H1 (cell line): ENCODE results near the gene MYBPHL. TPM values are rescaled to one million over a fixed set of nuclear protein-coding genes. Genes with fewer than 3 reads are reported as not detected.

Experiments
- CTCF ChIA-PET: fragments of 300-600 bp; sonication (Branson Sonifier 250); formaldehyde crosslinking; loops from one replicate; lab custom pipeline; 2021; ENCODE audit not compliant: partially characterized antibody; lab: Charles Lee
- POLR2A ChIA-PET: fragments of 300-600 bp; sonication (Branson Sonifier 250); formaldehyde crosslinking; loops from one replicate; lab custom pipeline; 2021; ENCODE audit warnings: inconsistent platforms; ENCODE audit not compliant: partially characterized antibody; lab: Charles Lee
- DNase-seq, 2 experiments: peaks; one replicate each; pipeline versions ENCODE4 v3.0.0 to v3.0.0-alpha.2; 2010 to 2022; ENCODE audit warnings: low spot score in 2 of 2, low read depth in 1 of 2, mixed read lengths in 1 of 2
- FAIRE-seq: peaks from 2 replicates; lab custom pipeline; 2011; peaks lifted over from hg19 to GRCh38; lab: Jason Lieb, UNC
- H2AFZ ChIP-seq: 2 replicates; pipeline ENCODE4 v1.8.1; 2012; ENCODE audit warnings: low read length, inconsistent platforms
- H2AK5ac ChIP-seq: 2 replicates; pipeline ENCODE4 v1.6.1; 2013; ENCODE audit warnings: low read depth, low read length
- H2BK120ac ChIP-seq: replicated peaks from 2 replicates; pipeline ENCODE3; 2013; ENCODE audit warnings: low read depth, low read length, inconsistent platforms
- H2BK12ac ChIP-seq: 2 replicates; pipeline ENCODE4 v1.6.1; 2013; ENCODE audit warnings: low read depth, low read length
- H2BK15ac ChIP-seq: 2 replicates; pipeline ENCODE4 v1.6.1; 2013; ENCODE audit warnings: low read length
- H2BK20ac ChIP-seq: 2 replicates; pipeline ENCODE4 v1.6.1; 2013; ENCODE audit warnings: low read length
- H2BK5ac ChIP-seq: 2 replicates; pipeline ENCODE4 v1.6.1; 2013; ENCODE audit warnings: low read depth, low read length
- H3K14ac ChIP-seq: 2 replicates; pipeline ENCODE4 v1.6.1; 2013; ENCODE audit warnings: inconsistent platforms; ENCODE audit not compliant: insufficient read length
- H3K18ac ChIP-seq: 2 replicates; pipeline ENCODE4 v1.6.1; 2013; ENCODE audit warnings: low read length; ENCODE audit errors: extremely low read depth
- H3K23ac ChIP-seq: 2 replicates; pipeline ENCODE4 v1.6.1; 2013; ENCODE audit warnings: inconsistent platforms; ENCODE audit not compliant: insufficient read length
- H3K23me2 ChIP-seq: 2 replicates; pipeline ENCODE4 v1.6.1; 2013; ENCODE audit warnings: low read depth, low read length
- H3K27ac ChIP-seq: 2 replicates; pipeline ENCODE4 v1.6.1; 2011; ENCODE audit warnings: low read depth, low read length, inconsistent platforms
- H3K27me3 ChIP-seq, 4 experiments: replicated peaks in 1 of 4; 1 replicate in 1 of 4; 2 replicates in 3 of 4; pipeline versions ENCODE4 v1.6.1 to v1.8.1; 2011 to 2013; ENCODE audit warnings: low read length in 3 of 4, mild to moderate bottlenecking in 3 of 4, inconsistent platforms in 2 of 4, mixed read lengths in 2 of 4, moderate library complexity in 1 of 4; ENCODE audit not compliant: control insufficient read depth in 3 of 4, insufficient read depth in 3 of 4; ENCODE audit errors: extremely low read depth in 1 of 4
- H3K36me3 ChIP-seq, 4 experiments: 2 replicates each; pipeline versions ENCODE4 v1.6.1 to v1.8.1; 2011 to 2013; ENCODE audit warnings: mild to moderate bottlenecking in 4 of 4, low read length in 3 of 4, moderate library complexity in 2 of 4, control low read depth in 1 of 4, inconsistent platforms in 1 of 4; ENCODE audit not compliant: insufficient read depth in 4 of 4, control insufficient read depth in 2 of 4
- H3K4ac ChIP-seq: replicated peaks from 2 replicates; pipeline ENCODE3; 2013; ENCODE audit warnings: low read length, low read depth, mixed read lengths, inconsistent platforms; ENCODE audit not compliant: insufficient read length
- H3K4me1 ChIP-seq, 4 experiments: replicated peaks in 1 of 4; 1 replicate in 1 of 4; 2 replicates in 3 of 4; pipeline versions ENCODE4 v1.6.1 to v1.8.1; 2011 to 2013; ENCODE audit warnings: low read length in 3 of 4, inconsistent platforms in 2 of 4, mixed read lengths in 1 of 4; ENCODE audit not compliant: insufficient read depth in 4 of 4, control insufficient read depth in 3 of 4
- H3K4me2 ChIP-seq, 2 experiments: 2 replicates each; pipeline versions ENCODE4 v1.6.1 to v1.8.1; 2011 to 2013; ENCODE audit warnings: low read depth in 2 of 2, low read length in 2 of 2, control low read depth in 1 of 2, inconsistent platforms in 1 of 2, mild to moderate bottlenecking in 1 of 2; ENCODE audit not compliant: insufficient read depth in 1 of 2
- H3K4me3 ChIP-seq, 4 experiments: fragments of 200-600, 300-600 bp in 1 of 4; sonication (generic), shearing (Covaris generic), sonication (Bioruptor Twin) in 1 of 4; 2 replicates each; pipeline versions ENCODE4 v1.5.1 to v1.8.1; 2011 to 2016; ENCODE audit warnings: low read length in 4 of 4, low read depth in 3 of 4, control low read depth in 2 of 4, inconsistent platforms in 2 of 4, mild to moderate bottlenecking in 2 of 4, mixed read lengths in 1 of 4, moderate library complexity in 1 of 4; ENCODE audit not compliant: insufficient read depth in 2 of 4; ENCODE audit errors: extremely low read depth in 1 of 4
- H3K56ac ChIP-seq: replicated peaks from 2 replicates; pipeline ENCODE3; 2013; ENCODE audit warnings: low read depth, mild to moderate bottlenecking, mixed read lengths, low read length, inconsistent platforms; ENCODE audit not compliant: insufficient read length
- H3K79me1 ChIP-seq: 2 replicates; pipeline ENCODE4 v1.6.1; 2013; ENCODE audit warnings: low read depth, low read length, control low read depth
- H3K79me2 ChIP-seq, 2 experiments: 2 replicates each; pipeline versions ENCODE4 v1.6.1 to v1.8.1; 2012 to 2013; ENCODE audit warnings: low read length in 2 of 2, mild to moderate bottlenecking in 2 of 2, inconsistent platforms in 1 of 2; ENCODE audit not compliant: insufficient read depth in 2 of 2, control insufficient read depth in 1 of 2
- H3K9ac ChIP-seq, 4 experiments: replicated peaks in 1 of 4; 1 replicate in 1 of 4; 2 replicates in 3 of 4; pipeline versions ENCODE4 v1.6.1 to v1.8.1; 2011 to 2013; ENCODE audit warnings: low read depth in 3 of 4, low read length in 3 of 4, control low read depth in 2 of 4, mild to moderate bottlenecking in 2 of 4, moderate library complexity in 2 of 4, inconsistent platforms in 1 of 4; ENCODE audit errors: extremely low read depth in 1 of 4
- H3K9me3 ChIP-seq, 2 experiments: 2 replicates each; pipeline versions ENCODE4 v1.6.1 to v1.8.1; 2012 to 2013; ENCODE audit warnings: mild to moderate bottlenecking in 2 of 2, moderate library complexity in 2 of 2, control low read depth in 1 of 2, inconsistent platforms in 1 of 2, low read depth in 1 of 2, low read length in 1 of 2, mixed read lengths in 1 of 2; ENCODE audit not compliant: insufficient read depth in 2 of 2
- H4K20me1 ChIP-seq, 2 experiments: replicated peaks in 1 of 2; 2 replicates each; pipeline versions ENCODE3 to v1.8.1; 2011 to 2013; ENCODE audit warnings: inconsistent platforms in 2 of 2, low read length in 2 of 2, mild to moderate bottlenecking in 1 of 2; ENCODE audit not compliant: insufficient read depth in 2 of 2, control insufficient read depth in 1 of 2
- H4K5ac ChIP-seq: 2 replicates; pipeline ENCODE4 v1.6.1; 2013; ENCODE audit warnings: low read length, low read depth, mixed read lengths, inconsistent platforms; ENCODE audit not compliant: insufficient read length
- H4K8ac ChIP-seq: 2 replicates; pipeline ENCODE4 v1.8.0; 2013; ENCODE audit warnings: mild to moderate bottlenecking, moderate library complexity, low read length, inconsistent platforms; ENCODE audit not compliant: insufficient read depth; ENCODE audit errors: extremely low read depth
- H4K91ac ChIP-seq: replicated peaks from 2 replicates; pipeline ENCODE3; 2013; ENCODE audit warnings: low read length, mixed read lengths, inconsistent platforms; ENCODE audit not compliant: insufficient read length
- EGR1 ChIP-seq: IDR thresholded peaks from 2 replicates; pipeline ENCODE4 v1.6.1; 2011; ENCODE audit warnings: low read depth, low read length, borderline replicate concordance
- EP300 ChIP-seq, 2 experiments: IDR thresholded peaks; 1 replicate in 1 of 2; 2 replicates in 1 of 2; pipeline ENCODE4 v1.6.1; 2011 to 2012; ENCODE audit warnings: low read depth in 2 of 2, low read length in 2 of 2, mild to moderate bottlenecking in 2 of 2, borderline replicate concordance in 1 of 2, inconsistent platforms in 1 of 2, moderate library complexity in 1 of 2
- EZH2 ChIP-seq: fragments of 200-600 bp; sonication (generic); IDR thresholded peaks from 2 replicates; pipeline ENCODE4 v1.7.1; 2012; ENCODE audit warnings: low read depth, mild to moderate bottlenecking, moderate library complexity, low read length, inconsistent platforms; ENCODE audit not compliant: severe bottlenecking
- FOSL1 ChIP-seq: IDR thresholded peaks from 2 replicates; pipeline ENCODE4 v1.6.1; 2011; ENCODE audit warnings: mild to moderate bottlenecking, low read depth, low read length, moderate library complexity; ENCODE audit not compliant: insufficient read depth
- JUND ChIP-seq: IDR thresholded peaks from 2 replicates; pipeline ENCODE4 v1.6.1; 2011; ENCODE audit warnings: mild to moderate bottlenecking, improper control_type of control experiment, low read length
- RFX5 ChIP-seq: IDR thresholded peaks from 2 replicates; pipeline ENCODE4 v1.6.1; 2011; ENCODE audit warnings: low read depth, low read length, improper control_type of control experiment, borderline replicate concordance
- SP1 ChIP-seq: IDR thresholded peaks from 2 replicates; pipeline ENCODE4 v1.6.1; 2011; ENCODE audit warnings: low read depth, low read length
- YY1 ChIP-seq: IDR thresholded peaks from 2 replicates; pipeline ENCODE4 v1.6.1; 2011; ENCODE audit warnings: low read depth, mild to moderate bottlenecking, low read length
- WGBS, 2 experiments: shearing (Covaris generic) in 1 of 2; methylation state at CpG; one replicate each; pipeline versions ENCODE4 v1.1.6 to v1.1.7; 2013 to 2015; ENCODE audit warnings: low lambda C conversion rate in 2 of 2, mixed read lengths in 2 of 2, inconsistent platforms in 1 of 2, low coverage in 1 of 2, missing lambda C conversion rate in 1 of 2; ENCODE audit not compliant: insufficient replicate concordance in 2 of 2, insufficient coverage in 1 of 2, insufficient read length in 1 of 2; ENCODE audit errors: extremely low coverage in 1 of 2, missing lambda C conversion rate in 1 of 2; 5-methylcytosine and 5-hydroxymethylcytosine counted together
- polyA plus RNA-seq, 7 experiments: library from polyadenylated mRNA; depleted of rRNA in 3 of 7; stranded (reverse) in 5 of 7; unstranded in 2 of 7; fragments of >200 nt in 5 of 7; fragments of 200-250 nt in 2 of 7; gene quantifications; 1 replicate in 5 of 7; 2 replicates in 1 of 7; 4 replicates in 1 of 7; pipeline versions ENCODE4 v1.2.1 to v1.2.3, GENCODE V29; 2011 to 2013; ENCODE audit warnings: missing spikeins in 2 of 7, mixed read lengths in 2 of 7
- total RNA-seq: library from RNA; stranded (reverse); fragmentation: NEBNext Ultra II Directional; extraction: Animal tissue kit (Norgen Biotek cat#: 25700); gene quantifications from 2 replicates; pipeline ENCODE4 v1.2.1, GENCODE V29; 2021
- TF ChIP-seq, protein P1 (sequence below), 3 experiments: IDR thresholded peaks; 1 replicate in 2 of 3; 2 replicates in 1 of 3; pipeline versions ENCODE4 v1.5.1 to v1.6.1; 2011; ENCODE audit warnings: low read length in 3 of 3, mild to moderate bottlenecking in 3 of 3, inconsistent platforms in 2 of 3, low read depth in 1 of 3, moderate library complexity in 1 of 3; ENCODE audit not compliant: insufficient read depth in 1 of 3; ENCODE audit errors: control extremely low read depth in 1 of 3

The MYBPHL gene
- total and polyA plus RNA-seq, 2 of the 8 experiments (the other 6 are each of a cell fraction or from before 2014, with no cell fraction given) = 0.24 to 0.30 TPM

DNA sequence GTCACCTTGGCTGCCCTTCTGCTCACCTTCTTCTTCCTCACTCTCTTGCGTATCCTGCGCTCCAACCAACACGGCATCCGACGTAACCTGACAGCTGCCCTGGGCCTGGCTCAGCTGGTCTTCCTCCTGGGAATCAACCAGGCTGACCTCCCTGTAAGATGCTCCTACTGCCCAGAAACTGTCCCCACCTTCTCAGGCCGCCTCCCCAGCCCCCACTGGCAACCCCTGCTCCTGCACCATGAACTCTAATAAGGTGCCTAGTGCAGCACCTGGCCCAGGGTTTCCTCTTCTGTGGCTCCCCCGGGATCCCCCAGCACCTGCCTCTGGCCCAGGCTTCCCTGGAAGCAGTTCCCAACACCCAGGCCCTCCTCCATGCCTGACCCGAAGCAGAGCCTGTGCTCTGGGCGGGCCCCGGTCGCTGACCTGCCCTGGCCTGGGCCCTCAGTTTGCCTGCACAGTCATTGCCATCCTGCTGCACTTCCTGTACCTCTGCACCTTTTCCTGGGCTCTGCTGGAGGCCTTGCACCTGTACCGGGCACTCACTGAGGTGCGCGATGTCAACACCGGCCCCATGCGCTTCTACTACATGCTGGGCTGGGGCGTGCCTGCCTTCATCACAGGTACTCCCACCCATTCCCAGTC lies 36.7 kb downstream of the MYBPHL start:
- Histone ChIP-seq H3K27ac (no peak overlapping the region), H3K4me2 (no peak overlapping the region), H4K20me1 (peaks cover 0 to 10% of the 10 kb centered on the region in 2 experiments), H3K23ac (no peak overlapping the region), H3K4ac (no peak overlapping the region), H2BK12ac (no peak overlapping the region), H3K18ac (no peak overlapping the region), H3K9ac (no peak overlapping the region), H2BK20ac (no peak overlapping the region), H3K4me3 (no peak overlapping the region), H3K79me2 (no peaks in the 10 kb centered on the region), H2AK5ac (no peak overlapping the region), H3K56ac (no peak overlapping the region), H2BK15ac (no peak overlapping the region), H2BK120ac (no peak overlapping the region), H4K91ac (no peak overlapping the region), H2BK5ac (no peak overlapping the region; the same call in 1 of the 2 replicates), H3K9me3 (no peaks in the 10 kb centered on the region), H4K5ac (no peak overlapping the region), H3K14ac (no peak overlapping the region), H3K79me1 (no peaks in the 10 kb centered on the region), H3K4me1 (peaks cover 0 to 5% (median 1%) of the 10 kb centered on the region in 4 experiments; a peak in 3 of 7 replicates), H3K36me3 (peaks cover 9 to 26% (median 18%) of the 10 kb centered on the region in 4 experiments; a peak in 5 of 8 replicates), H3K23me2 (no peaks in the 10 kb centered on the region), H4K8ac (no peak overlapping the region), H2AFZ (no peak overlapping the region), H3K27me3 (no peaks in the 10 kb centered on the region)
- 88% methylated on average over 17 of the region's 17 CpGs; no CpG with 5 or more reads in 1 of the 2 experiments for WGBS, 2 experiments
- no peak for DNase-seq
- ChIA-PET POLR2A (interaction anchor here (1.2 kb wide), 1 partner anchor 23 kb away, joined by 3 read pairs; no protein-coding TSS in a partner anchor), CTCF (interaction anchor here (1.1 to 2.4 kb wide), 4 partner anchors 7 to 128 kb away, joined by 3 to 11 read pairs (median 5); partner anchors contain the start of gene SORT1)
- FAIRE-seq = no peak
- TF ChIP-seq EGR1 = no peak
- TF ChIP-seq RFX5 = no peak
- TF ChIP-seq YY1 = no peak
- TF ChIP-seq, protein P1, sequence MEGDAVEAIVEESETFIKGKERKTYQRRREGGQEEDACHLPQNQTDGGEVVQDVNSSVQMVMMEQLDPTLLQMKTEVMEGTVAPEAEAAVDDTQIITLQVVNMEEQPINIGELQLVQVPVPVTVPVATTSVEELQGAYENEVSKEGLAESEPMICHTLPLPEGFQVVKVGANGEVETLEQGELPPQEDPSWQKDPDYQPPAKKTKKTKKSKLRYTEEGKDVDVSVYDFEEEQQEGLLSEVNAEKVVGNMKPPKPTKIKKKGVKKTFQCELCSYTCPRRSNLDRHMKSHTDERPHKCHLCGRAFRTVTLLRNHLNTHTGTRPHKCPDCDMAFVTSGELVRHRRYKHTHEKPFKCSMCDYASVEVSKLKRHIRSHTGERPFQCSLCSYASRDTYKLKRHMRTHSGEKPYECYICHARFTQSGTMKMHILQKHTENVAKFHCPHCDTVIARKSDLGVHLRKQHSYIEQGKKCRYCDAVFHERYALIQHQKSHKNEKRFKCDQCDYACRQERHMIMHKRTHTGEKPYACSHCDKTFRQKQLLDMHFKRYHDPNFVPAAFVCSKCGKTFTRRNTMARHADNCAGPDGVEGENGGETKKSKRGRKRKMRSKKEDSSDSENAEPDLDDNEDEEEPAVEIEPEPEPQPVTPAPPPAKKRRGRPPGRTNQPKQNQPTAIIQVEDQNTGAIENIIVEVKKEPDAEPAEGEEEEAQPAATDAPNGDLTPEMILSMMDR (IDR thresholded peaks at IDR 0.05; ENCODE audit: control extremely low read depth in 1 of 3, insufficient read depth in 1 of 3, low read depth in 1 of 3, low read length in 3 of 3) = no peak
- TF ChIP-seq FOSL1 = no peak
- no peak for TF ChIP-seq SP1
- TF ChIP-seq JUND = no peak
- TF ChIP-seq EZH2 = no peak
- no peak for TF ChIP-seq EP300 (IDR thresholded peaks at IDR 0.05; ENCODE audit: borderline replicate concordance in 1 of 2, low read depth in 2 of 2, low read length in 2 of 2)
